ENCODE data around the gene SOX1.

Gene SOX1

DNA sequence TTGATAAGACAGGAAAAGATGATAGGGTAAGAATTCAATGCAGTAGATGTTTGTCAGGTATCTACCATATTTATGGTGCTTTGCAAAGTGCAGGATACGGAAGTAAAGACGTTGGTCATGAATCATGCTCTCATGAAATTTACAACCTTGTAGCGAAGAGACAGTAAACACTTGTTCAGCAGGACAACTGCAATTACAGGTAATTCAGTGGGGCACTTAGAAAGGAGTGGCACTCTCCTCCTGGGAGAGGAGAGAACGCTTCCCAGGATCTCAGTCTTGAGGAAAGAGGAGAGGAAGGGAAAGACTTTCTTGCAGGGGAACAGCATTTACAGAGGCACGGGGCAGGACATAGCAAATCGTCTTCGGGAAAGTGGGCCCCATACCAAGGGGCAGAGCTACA lies 46.4 kb downstream of the SOX1 start:
- H3K4ac ChIP-seq (ENCODE audit: low read depth in 1 of 2, low read length in 2 of 2) = no peak overlapping the region
- H3K27me3 ChIP-seq (ENCODE audit: control insufficient read depth in 1 of 2, insufficient read depth in 1 of 2, low read length in 2 of 2) = peaks cover under 1 to 22% of the 10 kb centered on the region in 2 experiments
- no peak for DNase-seq
- no peak overlapping the region for H3K4me2 ChIP-seq (ENCODE audit: low read length, poor library complexity, severe bottlenecking)
- no peak overlapping the region for H3K9ac ChIP-seq (ENCODE audit: low read length)
- WGBS = 56% methylated on average over 7 of the region's 7 CpGs
- no peak overlapping the region for H2AK5ac ChIP-seq (ENCODE audit: low read length, severe bottlenecking)
- H2AFZ ChIP-seq (ENCODE audit: low read depth, low read length) = no peak overlapping the region
- peaks cover 3% of the 10 kb centered on the region for H3K9me3 ChIP-seq (ENCODE audit: control insufficient read depth, low read length)
- H3K23ac ChIP-seq (ENCODE audit: low read length in 2 of 2) = no peak overlapping the region
- H3K27ac ChIP-seq (ENCODE audit: low read length, poor library complexity, severe bottlenecking) = no peak overlapping the region
- H4K8ac ChIP-seq (ENCODE audit: low read length) = no peak overlapping the region
- H3K79me1 ChIP-seq (replicated peaks; ENCODE audit: low read length, poor library complexity, severe bottlenecking) = no peaks in the 10 kb centered on the region
- no peak overlapping the region for H3K14ac ChIP-seq (ENCODE audit: low read length in 2 of 2)
- H3K4me3 ChIP-seq (ENCODE audit: insufficient read depth in 1 of 2, low read depth in 1 of 2, low read length in 2 of 2) = no peak overlapping the region
- H2BK15ac ChIP-seq (ENCODE audit: low read depth, poor library complexity, severe bottlenecking) = no peak overlapping the region
- H4K91ac ChIP-seq (ENCODE audit: low read length) = no peak overlapping the region
- no peak overlapping the region for H2BK120ac ChIP-seq (ENCODE audit: low read depth, low read length)
- no peak overlapping the region for H2BK5ac ChIP-seq (ENCODE audit: low read depth, low read length, poor library complexity, severe bottlenecking)
- H3K4me1 ChIP-seq (ENCODE audit: control insufficient read depth, insufficient read depth, low read depth, low read length) = peaks cover 1% of the 10 kb centered on the region
- H3K18ac ChIP-seq (ENCODE audit: low read depth in 1 of 2, low read length in 2 of 2) = no peak overlapping the region
- no peaks in the 10 kb centered on the region for H3K36me3 ChIP-seq (ENCODE audit: control insufficient read depth in 1 of 2, insufficient read depth in 2 of 2, low read depth in 1 of 2, low read length in 2 of 2)
- no peak overlapping the region for H2BK12ac ChIP-seq (ENCODE audit: low read length in 2 of 2)

DNA sequence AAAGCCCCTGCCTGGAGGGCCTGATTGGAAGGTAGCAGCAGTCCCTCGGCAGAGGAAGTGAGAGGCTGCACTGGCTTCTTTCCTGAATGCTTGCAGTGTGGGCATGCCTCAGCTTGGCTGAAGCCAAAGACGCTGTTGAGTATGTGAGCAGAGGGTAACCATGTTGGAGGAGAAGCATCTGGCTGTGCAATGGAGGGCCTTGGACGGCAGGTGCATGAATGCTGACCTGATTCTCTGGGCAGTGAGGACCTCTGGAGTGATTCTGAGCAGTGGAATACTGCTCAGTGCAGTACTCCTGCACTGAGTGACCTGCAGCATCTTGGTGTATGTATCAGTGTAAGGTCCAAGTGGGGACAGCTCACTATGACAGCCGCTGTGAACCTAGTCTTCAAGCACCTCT lies 46.9 kb downstream of the SOX1 start:
- Histone ChIP-seq H2BK5ac (ENCODE audit: low read depth, low read length, poor library complexity, severe bottlenecking) (no peak overlapping the region), H2BK15ac (ENCODE audit: low read depth, poor library complexity, severe bottlenecking) (no peak overlapping the region), H3K4me3 (ENCODE audit: insufficient read depth in 1 of 2, low read depth in 1 of 2, low read length in 2 of 2) (no peak overlapping the region), H2BK120ac (ENCODE audit: low read depth, low read length) (no peak overlapping the region), H3K27ac (ENCODE audit: low read length, poor library complexity, severe bottlenecking) (no peak overlapping the region), H2AFZ (ENCODE audit: low read depth, low read length) (no peak overlapping the region), H3K4ac (ENCODE audit: low read depth in 1 of 2, low read length in 2 of 2) (no peak overlapping the region), H3K14ac (ENCODE audit: low read length in 2 of 2) (no peak overlapping the region), H3K23ac (ENCODE audit: low read length in 2 of 2) (no peak overlapping the region), H3K27me3 (ENCODE audit: control insufficient read depth in 1 of 2, insufficient read depth in 1 of 2, low read length in 2 of 2) (peaks cover 0 to 18% of the 10 kb centered on the region in 2 experiments), H3K4me2 (ENCODE audit: low read length, poor library complexity, severe bottlenecking) (no peak overlapping the region), H3K4me1 (ENCODE audit: control insufficient read depth, insufficient read depth, low read depth, low read length) (peaks cover 1% of the 10 kb centered on the region), H3K18ac (ENCODE audit: low read depth in 1 of 2, low read length in 2 of 2) (no peak overlapping the region), H3K36me3 (ENCODE audit: control insufficient read depth in 1 of 2, insufficient read depth in 2 of 2, low read depth in 1 of 2, low read length in 2 of 2) (no peaks in the 10 kb centered on the region), H4K8ac (ENCODE audit: low read length) (no peak overlapping the region), H2AK5ac (ENCODE audit: low read length, severe bottlenecking) (no peak overlapping the region), H3K9ac (ENCODE audit: low read length) (no peak overlapping the region), H3K9me3 (ENCODE audit: control insufficient read depth, low read length) (peaks cover 3% of the 10 kb centered on the region), H2BK12ac (ENCODE audit: low read length in 2 of 2) (no peak overlapping the region), H3K79me1 (replicated peaks; ENCODE audit: low read length, poor library complexity, severe bottlenecking) (no peaks in the 10 kb centered on the region), H4K91ac (ENCODE audit: low read length) (no peak overlapping the region)
- 57% methylated on average over 4 of the region's 4 CpGs for WGBS
- no peak for DNase-seq

DNA sequence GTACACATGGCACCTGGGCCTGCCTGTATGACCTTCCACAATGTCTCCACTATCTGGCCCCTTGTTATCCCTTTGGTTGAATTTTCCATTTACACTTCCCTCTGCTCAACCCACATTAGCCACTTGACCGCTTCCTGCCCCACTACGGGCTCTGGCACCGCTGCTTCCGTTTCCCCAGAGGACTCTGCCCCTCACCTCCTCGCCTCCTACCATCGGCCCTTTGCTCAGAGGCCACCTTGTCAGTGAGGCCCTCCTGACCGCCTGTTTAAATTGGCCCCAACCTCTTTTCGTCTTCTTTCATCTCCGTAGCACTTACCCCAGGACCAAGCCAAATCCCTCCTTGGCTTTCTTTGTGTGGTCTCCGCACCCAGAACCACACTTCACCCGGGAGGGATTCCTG lies 47.4 kb downstream of the SOX1 start:
- Histone ChIP-seq H3K14ac (ENCODE audit: low read length in 2 of 2) (no peak overlapping the region), H3K36me3 (ENCODE audit: control insufficient read depth in 1 of 2, insufficient read depth in 2 of 2, low read depth in 1 of 2, low read length in 2 of 2) (no peaks in the 10 kb centered on the region), H3K4me2 (ENCODE audit: low read length, poor library complexity, severe bottlenecking) (no peak overlapping the region), H2BK12ac (ENCODE audit: low read length in 2 of 2) (no peak overlapping the region), H4K8ac (ENCODE audit: low read length) (no peak overlapping the region), H3K9me3 (ENCODE audit: control insufficient read depth, low read length) (peaks cover 3% of the 10 kb centered on the region), H3K79me1 (replicated peaks; ENCODE audit: low read length, poor library complexity, severe bottlenecking) (no peaks in the 10 kb centered on the region), H3K27me3 (ENCODE audit: control insufficient read depth in 1 of 2, insufficient read depth in 1 of 2, low read length in 2 of 2) (peaks cover 0 to 17% of the 10 kb centered on the region in 2 experiments), H3K27ac (ENCODE audit: low read length, poor library complexity, severe bottlenecking) (no peak overlapping the region), H4K91ac (ENCODE audit: low read length) (no peak overlapping the region), H2AFZ (ENCODE audit: low read depth, low read length) (no peak overlapping the region), H2BK120ac (ENCODE audit: low read depth, low read length) (no peak overlapping the region), H2AK5ac (ENCODE audit: low read length, severe bottlenecking) (no peak overlapping the region), H3K4ac (ENCODE audit: low read depth in 1 of 2, low read length in 2 of 2) (no peak overlapping the region), H3K18ac (ENCODE audit: low read depth in 1 of 2, low read length in 2 of 2) (no peak overlapping the region), H3K4me1 (ENCODE audit: control insufficient read depth, insufficient read depth, low read depth, low read length) (peaks cover 1% of the 10 kb centered on the region), H3K23ac (ENCODE audit: low read length in 2 of 2) (no peak overlapping the region), H2BK5ac (ENCODE audit: low read depth, low read length, poor library complexity, severe bottlenecking) (no peak overlapping the region), H3K9ac (ENCODE audit: low read length) (no peak overlapping the region), H3K4me3 (ENCODE audit: insufficient read depth in 1 of 2, low read depth in 1 of 2, low read length in 2 of 2) (no peak overlapping the region), H2BK15ac (ENCODE audit: low read depth, poor library complexity, severe bottlenecking) (no peak overlapping the region)
- DNase-seq = no peak
- WGBS = 83% methylated on average over 11 of the region's 11 CpGs

DNA sequence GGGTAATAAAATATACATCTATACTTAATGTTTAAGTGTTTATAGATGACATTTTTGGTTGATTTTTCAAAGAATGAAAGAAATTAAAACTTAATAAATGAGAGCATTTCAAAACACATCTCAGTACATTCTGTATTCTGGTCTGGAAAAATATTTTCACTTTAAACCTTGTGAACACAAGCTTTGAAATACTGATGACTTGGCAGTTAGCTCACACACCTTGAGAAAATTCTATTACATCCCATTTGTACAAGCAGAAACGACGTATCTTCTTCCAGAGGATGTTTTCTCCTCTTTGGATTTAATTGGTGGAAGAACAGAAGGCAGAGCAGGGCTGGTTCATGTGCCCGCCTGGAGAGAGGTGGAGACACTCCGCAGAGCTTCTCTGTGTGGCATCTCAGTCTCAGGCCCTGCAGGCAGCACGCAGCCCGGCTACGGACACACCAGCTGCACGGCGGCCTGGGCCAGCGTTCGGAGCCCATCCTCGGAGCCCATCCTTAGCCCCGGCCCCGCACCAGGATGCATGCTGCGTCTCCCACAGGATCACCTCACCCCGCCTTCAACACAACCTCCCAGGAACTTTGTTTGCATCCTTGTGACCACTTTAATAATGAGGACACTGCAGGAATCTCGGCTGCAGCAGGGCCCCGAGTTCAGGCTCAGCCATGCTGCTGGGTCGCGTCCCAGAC lies 48.6 kb downstream of the SOX1 start:
- no peak overlapping the region for H2AK5ac ChIP-seq (ENCODE audit: low read length, severe bottlenecking)
- H2AFZ ChIP-seq (ENCODE audit: low read depth, low read length) = no peak overlapping the region
- H3K36me3 ChIP-seq (ENCODE audit: control insufficient read depth in 1 of 2, insufficient read depth in 2 of 2, low read depth in 1 of 2, low read length in 2 of 2) = no peaks in the 10 kb centered on the region
- H3K27ac ChIP-seq (ENCODE audit: low read length, poor library complexity, severe bottlenecking) = no peak overlapping the region
- 85% methylated on average over 18 of the region's 20 CpGs for WGBS
- H2BK5ac ChIP-seq (ENCODE audit: low read depth, low read length, poor library complexity, severe bottlenecking) = no peak overlapping the region
- no peak overlapping the region for H3K23ac ChIP-seq (ENCODE audit: low read length in 2 of 2)
- peaks cover 1% of the 10 kb centered on the region for H3K4me1 ChIP-seq (ENCODE audit: control insufficient read depth, insufficient read depth, low read depth, low read length)
- DNase-seq = no peak
- H4K91ac ChIP-seq (ENCODE audit: low read length) = no peak overlapping the region
- peaks cover 0 to 17% of the 10 kb centered on the region in 2 experiments for H3K27me3 ChIP-seq (ENCODE audit: control insufficient read depth in 1 of 2, insufficient read depth in 1 of 2, low read length in 2 of 2)
- H2BK12ac ChIP-seq (ENCODE audit: low read length in 2 of 2) = no peak overlapping the region
- H3K9me3 ChIP-seq (ENCODE audit: control insufficient read depth, low read length) = peaks cover 3% of the 10 kb centered on the region
- no peak overlapping the region for H3K9ac ChIP-seq (ENCODE audit: low read length)
- H2BK120ac ChIP-seq (ENCODE audit: low read depth, low read length) = no peak overlapping the region
- H3K18ac ChIP-seq (ENCODE audit: low read depth in 1 of 2, low read length in 2 of 2) = no peak overlapping the region
- no peaks in the 10 kb centered on the region for H3K79me1 ChIP-seq (replicated peaks; ENCODE audit: low read length, poor library complexity, severe bottlenecking)
- no peak overlapping the region for H2BK15ac ChIP-seq (ENCODE audit: low read depth, poor library complexity, severe bottlenecking)
- no peak overlapping the region for H3K4me2 ChIP-seq (ENCODE audit: low read length, poor library complexity, severe bottlenecking)
- no peak overlapping the region for H3K4ac ChIP-seq (ENCODE audit: low read depth in 1 of 2, low read length in 2 of 2)
- H3K14ac ChIP-seq (ENCODE audit: low read length in 2 of 2) = no peak overlapping the region
- no peak overlapping the region for H4K8ac ChIP-seq (ENCODE audit: low read length)
- H3K4me3 ChIP-seq (ENCODE audit: insufficient read depth in 1 of 2, low read depth in 1 of 2, low read length in 2 of 2) = no peak overlapping the region
